RWPE2 (cell line): Measurements from ENCODE around the gene MAG.
"Not testable (repeated sequence)": the region's sequence is repeated elsewhere in the genome, so short reads cannot be mapped to it uniquely, and the experiment has no call there.

Source experiments
- ATAC-seq: fragments of 200-7000 bp; cut with Tn5 transposase; 3 replicates; pipeline ENCODE4 v1.9.1; 2021; ENCODE audit warnings: low read depth
- DNase-seq: peaks from one replicate; pipeline ENCODE4 v3.0.0-alpha.2; 2020; ENCODE audit warnings: low spot score
- H3K27ac ChIP-seq: fragments of 450-650 bp; 2 replicates; pipeline ENCODE4 v1.5.1; 2017; ENCODE audit warnings: mild to moderate bottlenecking; ENCODE audit not compliant: poor library complexity, severe bottlenecking
- H3K27me3 ChIP-seq: fragments of 250-450 bp; sonication (Bioruptor Pico); 2 replicates; pipeline ENCODE4 v1.5.1; 2021; ENCODE audit warnings: mild to moderate bottlenecking, moderate library complexity; ENCODE audit not compliant: insufficient read depth, poor library complexity, severe bottlenecking
- H3K36me3 ChIP-seq: fragments of 250-450 bp; sonication (Bioruptor Pico); 2 replicates; pipeline ENCODE4 v1.5.1; 2020; ENCODE audit warnings: low read depth, mild to moderate bottlenecking, moderate library complexity
- H3K4me1 ChIP-seq: fragments of 250-450 bp; sonication (Bioruptor Pico); 2 replicates; pipeline ENCODE4 v1.5.1; 2021; ENCODE audit warnings: mild to moderate bottlenecking, moderate library complexity; ENCODE audit not compliant: insufficient read depth, poor library complexity, severe bottlenecking
- H3K4me3 ChIP-seq: fragments of 250-450 bp; sonication (Bioruptor Pico); 2 replicates; pipeline ENCODE4 v1.5.1; 2021; ENCODE audit warnings: mild to moderate bottlenecking, moderate library complexity; ENCODE audit not compliant: severe bottlenecking
- H3K9me3 ChIP-seq: fragments of 250-450 bp; sonication (Bioruptor Pico); 2 replicates; pipeline ENCODE4 v1.5.1; 2021; ENCODE audit warnings: mild to moderate bottlenecking, moderate library complexity; ENCODE audit not compliant: severe bottlenecking
- CTCF ChIP-seq: fragments of 450-650 bp; IDR thresholded peaks from one replicate; pipeline ENCODE4 v1.5.1; 2017; ENCODE audit warnings: mild to moderate bottlenecking, moderate library complexity; ENCODE audit not compliant: poor library complexity, severe bottlenecking

Gene MAG

DNA sequence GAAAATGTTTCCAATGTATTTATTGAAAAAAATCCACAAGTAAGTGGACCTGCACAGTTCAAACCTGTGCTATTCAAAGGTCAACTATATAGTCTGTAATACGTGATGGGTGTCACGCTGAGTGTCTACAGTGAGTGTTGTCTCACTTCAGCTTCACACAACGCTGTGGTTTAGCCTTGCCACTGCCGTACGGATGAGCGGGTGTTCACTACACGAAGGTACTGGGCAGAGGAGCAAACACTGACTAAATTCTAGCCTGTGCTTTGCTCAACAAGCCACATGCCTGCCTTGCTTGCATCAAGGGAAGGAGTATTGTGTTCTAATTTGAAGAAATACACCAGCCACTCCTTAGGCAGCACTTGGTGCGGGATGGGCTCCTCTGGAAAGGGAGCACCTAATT lies 62.9 kb downstream of the MAG start:
- ATAC-seq (no peak), DNase-seq (peak; percentile 13)
- H3K4me3 ChIP-seq: no peak overlapping the region
- H3K9me3 ChIP-seq: no peaks in the 10 kb centered on the region
- no peak for TF ChIP-seq CTCF
- no peaks in the 10 kb centered on the region for H3K4me1 ChIP-seq
- no peak overlapping the region for H3K27ac ChIP-seq
- peaks cover 4% of the 10 kb centered on the region for H3K27me3 ChIP-seq
- H3K36me3 ChIP-seq: no peaks in the 10 kb centered on the region

- no peak for TF ChIP-seq CTCF
- H3K4me3 ChIP-seq: no peak overlapping the region
- peaks cover 8% of the 10 kb centered on the region for H3K27me3 ChIP-seq
- no peak overlapping the region for H3K27ac ChIP-seq
- no peaks in the 10 kb centered on the region for H3K9me3 ChIP-seq
- H3K36me3 ChIP-seq: no peaks in the 10 kb centered on the region
- DNase-seq (peak; percentile 28), ATAC-seq (no peak)
- no peaks in the 10 kb centered on the region for H3K4me1 ChIP-seq
These were observed 64.0 kb downstream of the MAG start for GRCh38 chr19:35355791-35356460.

GRCh38 chr19:35357867-35358573 lies 66.1 kb downstream of the MAG start, which contains the start of gene FFAR3:
Gene FFAR3 (plus strand): TSS chr19:35358460. CDS start chr19:35358891, 431 bp downstream.
- peak; percentile 30 for DNase-seq
- H3K27ac ChIP-seq: no peak within 1 kb of the TSS
- no peaks in the 10 kb centered on the region for H3K36me3 ChIP-seq
- no peak for TF ChIP-seq CTCF
- H3K4me1 ChIP-seq: no peaks in the 10 kb centered on the region
- no peak within 1 kb of the TSS for H3K4me3 ChIP-seq
- H3K27me3 ChIP-seq: peaks cover 21% of the 10 kb centered on the region
- no peaks in the 10 kb centered on the region for H3K9me3 ChIP-seq
- ATAC-seq: no peak

GRCh38 chr19:35358834-35359233 lies 66.9 kb downstream of the MAG start:
- not testable (repeated sequence) for H3K4me1 ChIP-seq, H3K27ac ChIP-seq, H3K9me3 ChIP-seq, DNase-seq, H3K4me3 ChIP-seq, H3K36me3 ChIP-seq, ATAC-seq
- H3K27me3 ChIP-seq: peaks cover 23% of the 10 kb centered on the region

DNA sequence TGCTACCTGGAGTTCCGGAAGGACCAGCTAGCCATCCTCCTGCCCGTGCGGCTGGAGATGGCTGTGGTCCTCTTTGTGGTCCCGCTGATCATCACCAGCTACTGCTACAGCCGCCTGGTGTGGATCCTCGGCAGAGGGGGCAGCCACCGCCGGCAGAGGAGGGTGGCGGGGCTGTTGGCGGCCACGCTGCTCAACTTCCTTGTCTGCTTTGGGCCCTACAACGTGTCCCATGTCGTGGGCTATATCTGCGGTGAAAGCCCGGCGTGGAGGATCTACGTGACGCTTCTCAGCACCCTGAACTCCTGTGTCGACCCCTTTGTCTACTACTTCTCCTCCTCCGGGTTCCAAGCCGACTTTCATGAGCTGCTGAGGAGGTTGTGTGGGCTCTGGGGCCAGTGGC lies 67.4 kb downstream of the MAG start:
- H3K27me3 ChIP-seq: peaks cover 26% of the 10 kb centered on the region
- DNase-seq: peak; percentile 41
- H3K36me3 ChIP-seq, ATAC-seq, H3K4me1 ChIP-seq, H3K27ac ChIP-seq, H3K9me3 ChIP-seq, H3K4me3 ChIP-seq: not testable (repeated sequence)

DNA sequence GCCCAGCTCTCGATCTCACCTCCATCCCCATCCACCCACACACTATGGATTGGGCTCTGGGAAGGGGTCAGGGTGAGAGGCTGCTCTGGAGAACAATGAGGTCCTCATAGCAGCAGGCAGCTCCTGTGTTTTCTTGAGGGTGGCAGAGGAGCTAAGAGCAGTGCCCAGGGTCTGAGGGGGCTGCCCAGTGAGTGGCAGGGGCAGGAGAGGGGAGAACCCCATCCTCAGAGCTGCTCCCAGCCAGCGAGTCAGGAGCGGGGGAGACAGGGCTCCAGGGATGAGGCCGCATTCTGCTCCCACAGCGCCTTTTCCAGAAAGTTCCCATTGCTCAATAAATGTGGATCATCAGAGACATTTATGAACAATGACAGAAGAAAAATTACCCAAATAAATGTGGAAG lies 68.1 kb downstream of the MAG start:
- not testable (repeated sequence) for H3K9me3 ChIP-seq

More for the DNA sequence above, 68.1 kb downstream of the MAG start:
- H3K36me3 ChIP-seq, H3K4me3 ChIP-seq, H3K27ac ChIP-seq, ATAC-seq, H3K4me1 ChIP-seq: not testable (repeated sequence)
- DNase-seq: peak; percentile 6
- peaks cover 30% of the 10 kb centered on the region for H3K27me3 ChIP-seq
